H1 (cell line): ENCODE measurements around the gene CTU1. TPM values are rescaled to one million over a fixed set of nuclear protein-coding genes. Genes with fewer than 3 reads are reported as not detected.

Source experiments
- BCL11A ChIP-seq, 2 experiments: IDR thresholded peaks; one replicate each; pipeline ENCODE4 v1.6.1; 2011; ENCODE audit warnings: low read depth in 2 of 2, low read length in 2 of 2, mild to moderate bottlenecking in 2 of 2
- BRCA1 ChIP-seq: IDR thresholded peaks from 2 replicates; pipeline ENCODE4 v1.6.1; 2012; ENCODE audit warnings: low read depth, low read length, improper control_type of control experiment
- MAFK ChIP-seq: IDR thresholded peaks from 2 replicates; pipeline ENCODE4 v1.6.1; 2012; ENCODE audit warnings: low read depth, mild to moderate bottlenecking, improper control_type of control experiment, low read length
- NANOG ChIP-seq: IDR thresholded peaks from 2 replicates; pipeline ENCODE4 v1.6.1; 2011; ENCODE audit warnings: low read length, low read depth, mild to moderate bottlenecking, inconsistent platforms; ENCODE audit not compliant: insufficient read depth, poor library complexity, severe bottlenecking
- PHF8 ChIP-seq: fragments of 200-600 bp; sonication (generic); conservative IDR thresholded peaks from 2 replicates; pipeline ENCODE4 v1.7.1; 2012; ENCODE audit warnings: low read depth, mild to moderate bottlenecking, inconsistent platforms, low read length, moderate library complexity
- SAP30 ChIP-seq: fragments of 300-600 bp; sonication (generic); IDR thresholded peaks from 2 replicates; pipeline ENCODE4 v1.7.1; 2012; ENCODE audit warnings: low read length, moderate library complexity, mild to moderate bottlenecking, inconsistent platforms; ENCODE audit not compliant: insufficient read depth, insufficient replicate concordance
- TCF12 ChIP-seq: IDR thresholded peaks from 2 replicates; pipeline ENCODE4 v1.6.1; 2011; ENCODE audit warnings: low read depth, mild to moderate bottlenecking, low read length
- TEAD4 ChIP-seq: IDR thresholded peaks from 2 replicates; pipeline ENCODE4 v1.6.1; 2012; ENCODE audit warnings: low read depth, low read length, inconsistent platforms, mixed read lengths
- polyA plus RNA-seq, 7 experiments: library from polyadenylated mRNA; depleted of rRNA in 3 of 7; stranded (reverse) in 5 of 7; unstranded in 2 of 7; fragments of >200 nt in 5 of 7; fragments of 200-250 nt in 2 of 7; gene quantifications; 1 replicate in 5 of 7; 2 replicates in 1 of 7; 4 replicates in 1 of 7; pipeline versions ENCODE4 v1.2.1 to v1.2.3, GENCODE V29; 2011 to 2013; ENCODE audit warnings: missing spikeins in 2 of 7, mixed read lengths in 2 of 7
- total RNA-seq: library from RNA; stranded (reverse); fragmentation: NEBNext Ultra II Directional; extraction: Animal tissue kit (Norgen Biotek cat#: 25700); gene quantifications from 2 replicates; pipeline ENCODE4 v1.2.1, GENCODE V29; 2021

CTU1 gene
- total and polyA plus RNA-seq, 2 of the 8 experiments (the other 6 are each of a cell fraction or from before 2014, with no cell fraction given): 4.6 to 7.2 TPM

GRCh38 chr19:51090471-51090870, 17.7 kb downstream of the CTU1 start (continued):
- TF ChIP-seq PHF8 (no peak), NANOG (no peak), SAP30 (no peak), TCF12 (no peak), TEAD4 (no peak), BRCA1 (no peak), BCL11A (IDR thresholded peaks at IDR 0.05; ENCODE audit: low read depth in 2 of 2, low read length in 2 of 2) (no peak), MAFK (no peak)
